HepG2 (cell line): ENCODE results near the gene UPK1A. TPM values are rescaled to one million over a fixed set of nuclear protein-coding genes. Genes with fewer than 3 reads are reported as not detected.

Source experiments
- ARNTL ChIP-seq: sonication (generic); formaldehyde crosslinking; IDR thresholded peaks from 2 replicates; pipeline ENCODE4 v1.4.0; 2020; ENCODE audit warnings: mild to moderate bottlenecking, missing genetic modification reagents
- DDIT3 ChIP-seq: sonication (generic); formaldehyde crosslinking; IDR thresholded peaks from 2 replicates; pipeline ENCODE4 v1.4.0; 2020; ENCODE audit warnings: mild to moderate bottlenecking, missing genetic modification reagents
- HNF1B ChIP-seq: sonication (generic); formaldehyde crosslinking; IDR thresholded peaks from 2 replicates; pipeline ENCODE4 v1.5.1; 2020; ENCODE audit warnings: mild to moderate bottlenecking, moderate library complexity, missing genetic modification reagents
- MAX ChIP-seq: IDR thresholded peaks from 2 replicates; pipeline ENCODE4 v1.6.1; 2012; ENCODE audit warnings: inconsistent platforms
- SP1 ChIP-seq, 2 experiments: fragments of 450-650 bp in 1 of 2; sonication (generic) in 1 of 2; formaldehyde crosslinking in 1 of 2; IDR thresholded peaks; 2 replicates each; pipeline versions ENCODE4 v1.4.0 to v1.6.1; 2016 to 2020; ENCODE audit warnings: missing genetic modification reagents in 1 of 2
- SRSF1 ChIP-seq: fragments of 200-400 bp; formaldehyde crosslinking; optimal IDR thresholded peaks from 2 replicates; pipeline ENCODE3; 2017; ENCODE audit warnings: mild to moderate bottlenecking, low read depth, low read length, moderate library complexity
- SRY ChIP-seq: sonication (generic); formaldehyde crosslinking; IDR thresholded peaks from 2 replicates; pipeline ENCODE4 v1.8.0; 2022; ENCODE audit warnings: mild to moderate bottlenecking, missing genetic modification reagents
- TCF12 ChIP-seq, 2 experiments: fragments of 450-650 bp in 1 of 2; sonication (generic) in 1 of 2; formaldehyde crosslinking in 1 of 2; IDR thresholded peaks; 2 replicates each; pipeline versions ENCODE4 v1.6.1 to v1.8.0; 2017 to 2022; ENCODE audit warnings: antibody characterized with exemption in 1 of 2, mild to moderate bottlenecking in 1 of 2, missing genetic modification reagents in 1 of 2, moderate library complexity in 1 of 2
- ZBTB40 ChIP-seq, 2 experiments: fragments of 450-650 bp in 1 of 2; sonication (generic) in 1 of 2; formaldehyde crosslinking in 1 of 2; IDR thresholded peaks; 2 replicates each; pipeline versions ENCODE4 v1.6.1 to v1.8.0; 2016 to 2022; ENCODE audit warnings: antibody characterized with exemption in 1 of 2, mild to moderate bottlenecking in 1 of 2, missing genetic modification reagents in 1 of 2
- ZNF180 ChIP-seq: sonication (generic); formaldehyde crosslinking; IDR thresholded peaks from 2 replicates; pipeline ENCODE4 v1.4.0; 2020; ENCODE audit warnings: low read depth, missing genetic modification reagents, borderline replicate concordance
- ZNF280B ChIP-seq: sonication (generic); formaldehyde crosslinking; IDR thresholded peaks from 2 replicates; pipeline ENCODE4 v1.5.0; 2020; ENCODE audit warnings: missing genetic modification reagents, mild to moderate bottlenecking, borderline replicate concordance
- ZNF468 ChIP-seq: sonication (generic); formaldehyde crosslinking; IDR thresholded peaks from 2 replicates; pipeline ENCODE4 v1.8.0; 2022; ENCODE audit warnings: mild to moderate bottlenecking, moderate library complexity, missing genetic modification reagents
- ZNF496 ChIP-seq: sonication (generic); formaldehyde crosslinking; IDR thresholded peaks from 2 replicates; pipeline ENCODE4 v1.8.1; 2023; ENCODE audit warnings: mild to moderate bottlenecking, moderate library complexity, missing genetic modification reagents; ENCODE audit not compliant: insufficient replicate concordance
- ZNF614 ChIP-seq: IDR thresholded peaks from 2 replicates; pipeline ENCODE4 v1.6.1; 2018; ENCODE audit warnings: missing biosample characterization, missing genetic modification reagents, inconsistent platforms, borderline replicate concordance
- ZNF720 ChIP-seq: sonication (generic); formaldehyde crosslinking; IDR thresholded peaks from 2 replicates; pipeline ENCODE4 v1.4.0; 2020; ENCODE audit warnings: missing genetic modification reagents
- polyA plus RNA-seq, 8 experiments: library from polyadenylated mRNA; depleted of rRNA in 3 of 8; stranded (reverse) in 7 of 8; unstranded in 1 of 8; fragments of >200 nt; fragmentation: Illumina TruSeq in 4 of 8; extraction: Trizol in 4 of 8; gene quantifications; 2 replicates each; pipeline versions ENCODE4 v1.2.1 to v1.2.3, GENCODE V29; 2011 to 2016; ENCODE audit warnings: low read depth in 4 of 8, missing spikeins in 1 of 8, mixed read lengths in 1 of 8; ENCODE audit not compliant: insufficient read depth in 1 of 8
- total RNA-seq, 5 experiments: library from RNA; depleted of rRNA; stranded (reverse); fragments of >200 nt; fragmentation: Illumina TruSeq; extraction: Trizol; gene quantifications; 2 replicates each; pipeline ENCODE4 v1.2.3, GENCODE V29; 2016; ENCODE audit warnings: low read depth in 1 of 5

Gene UPK1A
- total and polyA plus RNA-seq, 2 of the 13 experiments (the other 11 are each of a cell fraction or from before 2014, with no cell fraction given): 2.9 TPM; not detected in 1

- TF ChIP-seq SP1 (IDR thresholded peaks at IDR 0.05): no peak
- no peak for TF ChIP-seq SP1 (CRISPR knock-in tag; IDR thresholded peaks at IDR 0.05)
- no peak for TF ChIP-seq ZNF496
- no peak for TF ChIP-seq ZNF614
- no peak for TF ChIP-seq TCF12 (IDR thresholded peaks at IDR 0.05)
- TF ChIP-seq TCF12 (CRISPR knock-in tag; IDR thresholded peaks at IDR 0.05): no peak
- peak; percentile 48; the same call in 1 of the 2 replicates for TF ChIP-seq MAX
- 0 out of 2 replicates have a peak, but pooled peaks have one; percentile 16 for TF ChIP-seq ZNF280B
- no peak for TF ChIP-seq ARNTL (CRISPR knock-in tag)
- no peak for TF ChIP-seq ZNF468 (CRISPR knock-in tag)
- no peak for TF ChIP-seq HNF1B (CRISPR knock-in tag)
- no peak for TF ChIP-seq SRY
- TF ChIP-seq ZNF720 (CRISPR knock-in tag): no peak
- no peak for TF ChIP-seq ZNF180
- no peak for TF ChIP-seq ZBTB40 (IDR thresholded peaks at IDR 0.05)
- TF ChIP-seq ZBTB40 (CRISPR knock-in tag; IDR thresholded peaks at IDR 0.05): no peak
- no peak for TF ChIP-seq DDIT3 (CRISPR knock-in tag)
- TF ChIP-seq SRSF1: no peak
Measured at GRCh38 chr19:35673121-35673804, 6.9 kb downstream of the UPK1A start (continued).
